HG02642 (cell line): Measurements from ENCODE around the gene PHYH.
"Not testable (repeated sequence)": the region's sequence is repeated elsewhere in the genome, so short reads cannot be mapped to it uniquely, and the experiment has no call there.

Source experiments
- ATAC-seq: cut with Tn5 transposase; IDR thresholded peaks from one replicate; pipeline ENCODE4 v1.9.1; 2021; ENCODE audit warnings: mild to moderate bottlenecking; ENCODE audit not compliant: unreplicated experiment, poor library complexity

PHYH gene

DNA sequence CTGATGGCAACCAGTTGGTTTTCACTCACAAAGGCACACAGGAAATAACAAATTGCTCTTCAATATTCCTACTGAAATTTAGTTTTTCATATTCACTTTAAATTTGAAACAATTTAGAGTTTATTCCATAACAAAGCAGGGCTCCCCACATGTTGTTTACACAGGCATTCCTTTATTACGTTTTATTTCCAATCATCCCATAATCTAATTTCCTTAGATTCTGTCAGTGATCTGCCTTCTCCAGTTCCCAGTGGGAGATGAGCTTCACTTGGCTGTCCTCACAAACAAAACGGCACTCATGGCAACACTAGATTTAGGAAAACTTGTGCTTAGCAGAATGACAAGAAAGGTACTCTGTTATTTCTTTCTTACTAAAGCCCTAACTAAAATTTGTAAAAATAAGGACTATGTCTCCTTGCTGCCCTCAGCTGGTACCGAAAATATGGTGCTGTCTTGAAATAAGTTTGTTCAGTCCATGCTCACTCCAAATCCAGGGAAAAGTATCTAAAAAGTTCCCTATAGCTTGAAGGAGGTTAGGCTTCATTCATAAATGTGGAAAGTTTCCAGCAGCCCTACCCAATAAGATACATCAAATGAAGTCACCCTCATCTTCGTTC is 23.0 kb downstream of the PHYH start:
- ATAC-seq = no peak

GRCh38 chr10:13276146-13276545 is 23.7 kb downstream of the PHYH start:
- not testable (repeated sequence) for ATAC-seq

DNA sequence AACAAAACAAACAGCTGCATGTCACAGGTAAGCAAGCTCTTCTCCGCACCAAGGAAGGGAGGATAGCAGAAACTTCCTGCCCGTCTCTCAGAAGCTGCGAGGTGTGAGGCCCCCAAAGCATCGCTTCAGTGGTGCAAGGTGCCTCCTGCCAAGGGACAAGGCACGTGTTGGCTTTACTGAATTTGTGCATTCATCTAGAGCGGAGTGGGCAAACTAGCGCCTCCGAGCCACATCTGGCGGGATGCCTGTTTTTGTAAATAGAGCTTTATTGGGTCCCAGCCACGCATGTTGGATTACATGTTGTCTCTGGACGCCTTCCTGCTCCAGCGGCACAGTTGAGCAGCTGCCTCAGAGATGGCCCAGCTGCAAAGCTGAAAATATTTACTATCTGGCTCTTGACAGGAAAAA is 27.7 kb downstream of the PHYH start:
- ATAC-seq = no peak

GRCh38 chr10:13271552-13272163 is 28.2 kb downstream of the PHYH start:
- peak; percentile 85 for ATAC-seq

DNA sequence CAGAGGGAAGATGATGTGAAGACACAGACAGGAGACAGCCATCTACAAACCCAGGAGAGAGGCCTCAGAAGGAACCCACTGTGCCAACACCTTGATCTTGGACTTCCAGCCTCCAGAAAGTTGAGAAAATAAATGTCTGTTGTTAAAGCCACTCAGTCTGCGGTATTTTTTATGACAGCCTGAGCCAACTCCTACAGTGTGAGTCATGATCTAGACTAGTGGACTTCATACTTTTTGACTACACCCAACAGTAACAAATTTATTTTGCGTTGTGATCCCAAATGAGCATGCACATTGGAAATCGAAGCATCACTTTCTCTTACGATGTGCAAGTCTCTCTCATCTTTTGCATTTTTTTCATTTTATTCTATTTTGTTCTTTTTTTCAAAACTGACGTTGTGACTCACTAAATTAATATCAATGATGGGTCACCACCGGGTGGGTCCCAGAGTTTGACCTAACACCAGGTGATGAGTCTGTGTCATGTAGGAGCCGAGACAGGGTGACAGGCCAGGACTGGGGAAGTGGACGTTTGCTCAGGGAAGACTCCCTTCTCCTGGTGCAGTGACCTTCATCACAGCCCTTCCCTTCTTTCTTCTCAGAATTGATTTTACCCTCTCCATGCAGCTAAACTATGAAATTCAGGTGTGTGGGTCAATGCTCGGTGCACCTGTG is 28.9 kb downstream of the PHYH start:
- peak; percentile 9 for ATAC-seq

DNA sequence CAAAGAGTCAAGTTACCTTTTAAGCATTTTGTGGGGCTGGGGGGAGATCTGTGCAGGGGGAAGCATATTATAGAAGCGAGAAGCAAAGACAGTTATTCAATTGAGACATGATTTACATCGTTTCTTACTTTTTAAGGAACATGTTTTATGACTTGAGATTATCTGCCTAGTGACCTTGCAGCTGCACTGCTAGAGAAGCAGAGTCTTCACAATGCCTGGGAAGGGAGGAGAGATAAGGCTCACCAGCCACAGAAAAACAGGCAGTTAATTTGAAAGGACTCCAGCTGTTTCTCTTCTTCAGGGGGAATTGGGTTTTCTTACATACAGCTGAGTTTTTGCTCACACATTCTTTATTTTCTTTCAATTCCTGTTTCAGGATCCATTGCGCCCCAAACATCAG is 31.0 kb downstream of the PHYH start:
- no peak for ATAC-seq

- ATAC-seq = no peak
Observed at GRCh38 chr10:13268310-13268709, 31.6 kb downstream of the PHYH start.

- no peak for ATAC-seq
Observed at GRCh38 chr10:13263591-13263990, 36.3 kb downstream of the PHYH start.

GRCh38 chr10:13262433-13262832 is 37.4 kb downstream of the PHYH start:
- ATAC-seq = no peak

- ATAC-seq = no peak
Observed at GRCh38 chr10:13257621-13258140, 42.2 kb downstream of the PHYH start.

GRCh38 chr10:13256627-13257026 is 43.2 kb downstream of the PHYH start:
- ATAC-seq = no peak

DNA sequence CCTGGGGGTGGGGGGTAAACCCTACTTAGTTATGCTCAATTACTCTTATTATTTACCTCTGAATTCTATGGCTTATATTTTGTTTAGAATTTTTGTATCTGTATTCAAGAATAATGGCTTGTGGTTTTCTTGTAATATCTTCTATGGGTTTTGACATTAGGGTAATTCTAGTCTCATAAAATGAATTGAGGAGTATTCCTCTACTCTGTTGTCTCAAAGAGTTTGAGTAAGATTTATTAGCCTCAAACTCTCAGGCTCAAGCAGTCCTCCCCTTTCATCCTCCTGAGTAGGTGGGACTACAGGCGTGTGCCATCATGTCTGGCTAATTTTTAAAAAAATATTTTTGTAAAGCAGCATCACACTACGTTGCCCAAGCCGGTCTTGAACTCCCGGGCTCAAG is 46.1 kb downstream of the PHYH start:
- no peak for ATAC-seq

GRCh38 chr10:13247784-13248183 is 52.1 kb downstream of the PHYH start:
- no peak for ATAC-seq

DNA sequence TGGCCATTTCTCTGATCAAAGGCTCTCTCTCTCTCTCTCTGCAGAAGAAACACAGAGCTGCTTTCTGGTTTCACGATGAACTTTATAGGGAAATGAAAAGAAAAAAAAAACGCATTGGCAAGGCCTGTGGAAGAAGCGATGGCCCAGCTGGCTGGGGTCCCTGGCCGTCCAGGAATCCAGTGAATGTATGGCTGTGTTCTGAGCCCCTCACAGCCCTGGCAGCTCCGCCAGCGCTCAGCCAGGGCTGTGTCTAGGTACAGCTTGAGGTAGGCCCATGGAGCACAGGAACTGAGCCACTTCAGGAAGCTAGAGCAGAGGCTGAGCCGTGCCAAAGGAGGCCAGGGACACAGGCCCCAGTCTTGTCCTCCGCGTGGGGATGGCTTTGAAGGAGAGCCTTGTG is 52.6 kb downstream of the PHYH start:
- ATAC-seq = no peak

DNA sequence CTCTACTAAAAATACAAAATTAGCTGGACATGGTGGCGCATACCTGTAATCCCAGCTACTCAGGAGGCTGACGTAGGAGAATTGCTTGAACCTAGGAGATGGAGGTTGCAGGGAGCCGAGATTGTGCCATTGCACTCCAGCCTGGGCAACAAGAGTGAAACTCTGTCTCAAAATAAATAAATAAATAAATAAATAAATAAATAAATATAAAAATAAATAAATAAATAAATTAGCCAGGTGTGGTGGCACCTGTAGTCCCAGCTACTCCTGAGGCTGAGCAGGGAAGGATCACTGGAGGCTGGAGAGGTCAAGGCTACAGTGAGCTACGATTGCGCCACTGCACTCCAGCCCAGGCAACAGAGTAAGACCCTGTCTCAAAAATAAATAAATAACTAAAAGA is 57.6 kb downstream of the PHYH start:
- not testable (repeated sequence) for ATAC-seq

GRCh38 chr10:13241613-13242012 is 58.3 kb downstream of the PHYH start:
- no peak for ATAC-seq

- no peak for ATAC-seq
Observed at GRCh38 chr10:13239923-13240322, 59.9 kb downstream of the PHYH start.

DNA sequence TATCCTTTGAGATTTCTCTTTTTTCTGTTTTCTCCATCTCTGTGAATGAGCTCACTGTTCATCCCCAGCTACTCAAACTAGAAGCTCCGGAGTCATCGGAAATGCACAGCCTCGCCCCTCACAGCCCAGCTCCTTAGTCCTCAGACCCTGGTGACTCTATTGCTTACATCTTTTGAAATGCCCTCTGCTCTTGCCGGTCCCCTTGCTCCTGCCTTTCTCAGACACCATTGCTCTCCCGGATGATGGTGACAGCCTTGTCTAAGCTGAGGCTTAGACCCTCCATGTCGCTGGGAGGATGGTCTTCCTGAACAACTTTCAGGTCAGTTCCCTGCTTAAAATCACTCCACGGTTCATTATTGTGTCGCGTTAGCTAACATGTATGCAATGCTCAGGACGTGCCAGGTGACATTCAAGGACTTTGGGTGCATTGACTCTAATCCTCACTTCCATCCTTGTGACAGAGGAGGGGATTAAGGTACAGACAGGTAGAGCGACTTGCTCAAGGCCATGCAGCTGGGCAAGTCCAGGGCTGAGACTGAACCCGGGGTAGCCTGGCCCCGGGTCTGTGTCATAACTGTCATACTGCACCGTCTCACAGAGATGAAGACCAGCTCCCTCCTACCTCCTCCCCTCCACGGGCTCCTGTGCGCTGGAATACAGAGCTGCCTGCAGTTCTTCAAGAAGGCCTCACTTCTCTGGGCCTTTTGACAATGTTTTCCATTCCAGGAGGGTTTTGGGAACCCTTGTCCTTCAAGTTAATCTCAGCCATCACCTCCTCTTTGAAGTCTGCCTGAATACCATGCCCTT is 61.4 kb downstream of the PHYH start:
- ATAC-seq = no peak

DNA sequence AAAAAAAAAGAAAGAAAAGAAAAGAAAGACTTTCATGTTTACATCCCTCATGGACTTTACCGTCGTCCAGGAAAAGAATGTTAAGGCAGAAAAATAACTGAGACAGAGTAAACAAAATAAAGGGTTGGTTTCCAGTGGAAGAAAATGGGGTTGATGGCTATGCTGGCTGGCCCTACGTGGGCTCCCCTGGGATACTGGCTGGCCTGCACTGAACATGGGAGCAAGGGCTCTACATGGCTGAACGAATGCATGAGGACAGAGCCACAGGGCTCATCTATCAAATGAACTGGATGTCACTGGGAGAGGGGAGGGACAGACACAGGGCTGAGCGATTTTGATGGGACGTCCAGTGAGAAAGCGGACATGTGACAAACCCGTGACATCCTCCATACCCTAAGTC is 63.2 kb downstream of the PHYH start:
- ATAC-seq = no peak

DNA sequence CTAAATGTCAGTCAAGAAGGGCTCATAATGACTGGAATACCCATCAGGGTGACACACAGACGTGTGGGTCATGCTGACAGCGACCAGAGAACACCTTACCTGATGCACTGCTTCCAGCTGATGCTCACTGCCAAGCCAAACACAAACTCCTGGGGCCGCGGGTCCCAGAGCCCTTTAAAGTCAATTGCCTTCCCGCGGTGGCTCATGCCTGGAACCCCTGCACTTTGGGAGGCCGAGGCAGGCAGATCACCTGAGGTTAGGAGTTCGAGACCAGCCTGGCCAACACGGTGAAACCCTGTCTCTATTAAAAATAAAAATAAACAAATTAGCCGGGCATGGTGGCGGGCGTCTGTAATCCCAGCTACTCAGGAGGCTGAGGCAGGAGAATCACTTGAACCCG is 65.1 kb downstream of the PHYH start:
- not testable (repeated sequence) for ATAC-seq

- no peak for ATAC-seq
Observed at GRCh38 chr10:13234172-13234571, 65.7 kb downstream of the PHYH start, which contains the start of gene UCMA. TSS of gene UCMA (minus strand) at chr10:13234374. CDS start at chr10:13234258, 116 bp downstream.
